BLaER1 treated with 17β-estradiol and CSF1 and Interleukin-3, amounts not matched to agents 10 nM and 100 nM (cell line): ENCODE data around the gene TGM3.
A peak's percentile ranks its signal among the peaks of the same experiment; 100 is the strongest.

Source experiments
- H3K27ac ChIP-seq, 11 experiments: shearing (Covaris generic); formaldehyde crosslinking; 2 replicates each; pipeline ENCODE4 v1.8.1; 2022
- H3K27me3 ChIP-seq, 11 experiments: shearing (Covaris generic); formaldehyde crosslinking; 2 replicates each; pipeline ENCODE4 v1.8.1; 2022
- H3K36me3 ChIP-seq, 11 experiments: shearing (Covaris generic); formaldehyde crosslinking; 2 replicates each; pipeline ENCODE4 v1.8.1; 2022
- H3K4me1 ChIP-seq, 10 experiments: shearing (Covaris generic); formaldehyde crosslinking; 2 replicates each; pipeline ENCODE4 v1.8.1; 2022
- H3K4me2 ChIP-seq, 11 experiments: shearing (Covaris generic); formaldehyde crosslinking; 2 replicates each; pipeline ENCODE4 v1.8.1; 2022
- H3K4me3 ChIP-seq, 10 experiments: shearing (Covaris generic); formaldehyde crosslinking; 2 replicates each; pipeline ENCODE4 v1.8.1; 2022
- H3K9ac ChIP-seq, 11 experiments: shearing (Covaris generic); formaldehyde crosslinking; 2 replicates each; pipeline ENCODE4 v1.8.1; 2022
- H3K9me3 ChIP-seq, 11 experiments: shearing (Covaris generic); formaldehyde crosslinking; replicated peaks in 1 of 11; 2 replicates each; pipeline ENCODE4 v1.8.1; 2022
- H4K20me1 ChIP-seq, 11 experiments: shearing (Covaris generic); formaldehyde crosslinking; 2 replicates each; pipeline ENCODE4 v1.8.1; 2022
- Cebpa-rat ChIP-seq, 11 experiments: shearing (Covaris generic); IDR thresholded peaks; 2 replicates each; pipeline ENCODE4 v1.8.1; 2022

TGM3 gene

GRCh38 chr20:2295886-2296515 lies at the start of gene TGM3:
TSS of gene TGM3 (plus strand) at chr20:2296001. CDS start at chr20:2296064, 63 bp downstream.
- no peak for TF ChIP-seq Cebpa-rat (IDR thresholded peaks at IDR 0.05)
- peak within 1 kb of the TSS in 7 of 11 experiments; percentile 22 to 90 (median 78); a peak in 12 of 22 replicates for H3K4me2 ChIP-seq
- H3K27ac ChIP-seq = peak within 1 kb of the TSS in 10 of 11 experiments; percentile 5 to 96 (median 34); a peak in 12 of 22 replicates
- H3K27me3 ChIP-seq = no peaks in the 10 kb centered on the region
- peak within 1 kb of the TSS in 2 of 11 experiments; percentile 9; a peak in 2 of 22 replicates for H3K9ac ChIP-seq
- H3K36me3 ChIP-seq = no peaks in the 10 kb centered on the region
- no peaks in the 10 kb centered on the region for H3K9me3 ChIP-seq
- H3K4me1 ChIP-seq = peaks cover 3 to 100% (median 81%) of the 10 kb centered on the region in 10 experiments; a peak in 19 of 20 replicates
- H3K4me3 ChIP-seq = no peak within 1 kb of the TSS
- no peaks in the 10 kb centered on the region for H4K20me1 ChIP-seq

GRCh38 chr20:2246069-2246491 lies 49.7 kb upstream of the TGM3 start:
- H3K9me3 ChIP-seq = no peaks in the 10 kb centered on the region
- H3K4me3 ChIP-seq = no peak overlapping the region
- H3K9ac ChIP-seq = no peak overlapping the region
- H4K20me1 ChIP-seq = no peaks in the 10 kb centered on the region
- no peak overlapping the region for H3K27ac ChIP-seq
- no peak for TF ChIP-seq Cebpa-rat (IDR thresholded peaks at IDR 0.05)
- peaks cover 5 to 12% (median 8%) of the 10 kb centered on the region in 10 experiments; a peak in 14 of 20 replicates for H3K4me1 ChIP-seq
- H3K27me3 ChIP-seq = no peaks in the 10 kb centered on the region; a peak in 1 of 22 replicates
- no peaks in the 10 kb centered on the region for H3K36me3 ChIP-seq
- H3K4me2 ChIP-seq = no peak overlapping the region

- Histone ChIP-seq H3K4me3 (no peak overlapping the region), H3K27me3 (no peaks in the 10 kb centered on the region; a peak in 1 of 22 replicates), H3K9ac (no peak overlapping the region), H3K9me3 (peaks cover 0 to 6% (median 0%) of the 10 kb centered on the region in 11 experiments; a peak in 4 of 22 replicates), H4K20me1 (no peaks in the 10 kb centered on the region), H3K36me3 (no peaks in the 10 kb centered on the region), H3K4me1 (peaks cover 20 to 37% (median 25%) of the 10 kb centered on the region in 10 experiments), H3K27ac (no peak overlapping the region), H3K4me2 (no peak overlapping the region)
- TF ChIP-seq Cebpa-rat (IDR thresholded peaks at IDR 0.05) = no peak
These were observed 47.0 kb upstream of the TGM3 start for GRCh38 chr20:2248837-2249236.

GRCh38 chr20:2249935-2250334 lies 45.9 kb upstream of the TGM3 start:
- H3K4me2 ChIP-seq = no peak overlapping the region
- no peak overlapping the region for H3K4me3 ChIP-seq
- peaks cover 0 to 13% (median 0%) of the 10 kb centered on the region in 11 experiments; a peak in 4 of 22 replicates for H3K9me3 ChIP-seq
- H3K36me3 ChIP-seq = no peaks in the 10 kb centered on the region
- H3K9ac ChIP-seq = no peak overlapping the region
- H3K4me1 ChIP-seq = peaks cover 16 to 43% (median 30%) of the 10 kb centered on the region in 10 experiments
- H3K27me3 ChIP-seq = no peaks in the 10 kb centered on the region; a peak in 1 of 22 replicates
- no peaks in the 10 kb centered on the region for H4K20me1 ChIP-seq
- H3K27ac ChIP-seq = no peak overlapping the region
- no peak for TF ChIP-seq Cebpa-rat (IDR thresholded peaks at IDR 0.05)

GRCh38 chr20:2252419-2252997 lies 43.3 kb upstream of the TGM3 start:
- no peak overlapping the region for H3K4me3 ChIP-seq

GRCh38 chr20:2253256-2253655 lies 42.5 kb upstream of the TGM3 start:
- Histone ChIP-seq H3K4me2 (peak overlapping the region in 10 of 11 experiments; percentile 30 to 95 (median 68); a peak in 18 of 22 replicates), H3K9ac (no peak overlapping the region), H3K27me3 (no peaks in the 10 kb centered on the region; a peak in 1 of 22 replicates), H3K9me3 (peaks cover 0 to 13% (median 0%) of the 10 kb centered on the region in 11 experiments; a peak in 4 of 22 replicates), H3K4me3 (no peak overlapping the region), H4K20me1 (no peaks in the 10 kb centered on the region), H3K27ac (peak overlapping the region in 4 of 11 experiments; percentile 18 to 47 (median 35); a peak in 5 of 22 replicates), H3K36me3 (no peaks in the 10 kb centered on the region), H3K4me1 (peaks cover 23 to 72% (median 57%) of the 10 kb centered on the region in 10 experiments)
- TF ChIP-seq Cebpa-rat (IDR thresholded peaks at IDR 0.05) = no peak

More at GRCh38 chr20:2252419-2252997, 43.3 kb upstream of the TGM3 start:
- Histone ChIP-seq H3K4me1 (peaks cover 23 to 65% (median 53%) of the 10 kb centered on the region in 10 experiments), H3K4me2 (peak overlapping the region; percentile 30 to 95 (median 67)), H3K9ac (no peak overlapping the region), H3K9me3 (peaks cover 0 to 13% (median 0%) of the 10 kb centered on the region in 11 experiments; a peak in 4 of 22 replicates), H3K27ac (peak overlapping the region in 5 of 11 experiments; percentile 18 to 47 (median 32); a peak in 7 of 22 replicates), H4K20me1 (no peaks in the 10 kb centered on the region), H3K27me3 (no peaks in the 10 kb centered on the region; a peak in 1 of 22 replicates), H3K36me3 (no peaks in the 10 kb centered on the region)
- TF ChIP-seq Cebpa-rat (IDR thresholded peaks at IDR 0.05) = peak in 6 of 11 experiments; percentile 13 to 61 (median 29); a peak in 4 of 22 replicates

- Histone ChIP-seq H3K9ac (no peak overlapping the region), H3K4me2 (peak overlapping the region in 7 of 11 experiments; percentile 84 to 95 (median 92); a peak in 10 of 22 replicates), H3K4me3 (no peak overlapping the region), H4K20me1 (no peaks in the 10 kb centered on the region), H3K9me3 (peaks cover 0 to 13% (median 0%) of the 10 kb centered on the region in 11 experiments; a peak in 4 of 22 replicates), H3K36me3 (no peaks in the 10 kb centered on the region), H3K27ac (peak overlapping the region in 3 of 11 experiments; percentile 66 to 75 (median 73); a peak in 3 of 22 replicates), H3K27me3 (no peaks in the 10 kb centered on the region; a peak in 1 of 22 replicates), H3K4me1 (peaks cover 23 to 72% (median 57%) of the 10 kb centered on the region in 10 experiments)
- TF ChIP-seq Cebpa-rat (IDR thresholded peaks at IDR 0.05) = no peak
These were observed 41.5 kb upstream of the TGM3 start for GRCh38 chr20:2254333-2254732.

GRCh38 chr20:2255926-2256531 lies 39.8 kb upstream of the TGM3 start:
- H4K20me1 ChIP-seq = no peaks in the 10 kb centered on the region
- peak overlapping the region in 1 of 10 experiments; percentile 48; a peak in 1 of 20 replicates for H3K4me3 ChIP-seq
- peak overlapping the region in 5 of 11 experiments; percentile 12 to 44 (median 26); a peak in 6 of 22 replicates for H3K9ac ChIP-seq
- H3K4me2 ChIP-seq = peak overlapping the region; percentile 61 to 95 (median 85)
- no peaks in the 10 kb centered on the region for H3K27me3 ChIP-seq
- H3K4me1 ChIP-seq = peaks cover 23 to 75% (median 58%) of the 10 kb centered on the region in 10 experiments
- peaks cover 0 to 13% (median 0%) of the 10 kb centered on the region in 11 experiments; a peak in 4 of 22 replicates for H3K9me3 ChIP-seq
- no peaks in the 10 kb centered on the region for H3K36me3 ChIP-seq
- TF ChIP-seq Cebpa-rat (IDR thresholded peaks at IDR 0.05) = no peak
- H3K27ac ChIP-seq = peak overlapping the region in 9 of 11 experiments; percentile 8 to 75 (median 58); a peak in 15 of 22 replicates
